NCI-H526 treated with DMSO at 0.1 percent for 48 hours (cell line): ENCODE results near the gene MPRIP.

ENCODE experiments used
- DNase-seq: peaks from one replicate; lab custom pipeline; 2025; lab: John Stamatoyannopoulos, UW

The MPRIP gene

GRCh38 chr17:17028878-17029535, 13.2 kb upstream of the MPRIP start:
- DNase-seq = no peak

DNA sequence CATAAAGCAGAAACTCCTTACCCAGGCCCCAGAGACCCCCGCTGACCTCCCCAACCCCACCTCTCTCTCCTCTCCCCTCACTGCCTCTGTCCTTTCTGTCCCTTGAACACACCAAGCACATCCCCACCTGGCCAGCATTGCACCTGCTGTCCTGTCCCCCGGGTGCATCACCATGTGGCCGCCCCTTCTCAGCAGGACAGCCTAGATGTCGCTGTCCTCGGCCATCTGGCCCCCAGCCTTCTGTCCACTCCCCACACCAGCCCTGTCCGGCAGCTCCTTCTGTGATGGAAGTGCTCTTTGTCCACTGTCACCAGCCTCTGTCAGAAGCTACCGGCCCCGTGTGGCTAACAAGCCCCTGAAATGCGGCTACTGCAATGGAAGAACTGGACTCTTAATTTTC, 12.3 kb upstream of the MPRIP start:
- DNase-seq = no peak

GRCh38 chr17:17030515-17031211, 11.6 kb upstream of the MPRIP start:
- no peak for DNase-seq

DNA sequence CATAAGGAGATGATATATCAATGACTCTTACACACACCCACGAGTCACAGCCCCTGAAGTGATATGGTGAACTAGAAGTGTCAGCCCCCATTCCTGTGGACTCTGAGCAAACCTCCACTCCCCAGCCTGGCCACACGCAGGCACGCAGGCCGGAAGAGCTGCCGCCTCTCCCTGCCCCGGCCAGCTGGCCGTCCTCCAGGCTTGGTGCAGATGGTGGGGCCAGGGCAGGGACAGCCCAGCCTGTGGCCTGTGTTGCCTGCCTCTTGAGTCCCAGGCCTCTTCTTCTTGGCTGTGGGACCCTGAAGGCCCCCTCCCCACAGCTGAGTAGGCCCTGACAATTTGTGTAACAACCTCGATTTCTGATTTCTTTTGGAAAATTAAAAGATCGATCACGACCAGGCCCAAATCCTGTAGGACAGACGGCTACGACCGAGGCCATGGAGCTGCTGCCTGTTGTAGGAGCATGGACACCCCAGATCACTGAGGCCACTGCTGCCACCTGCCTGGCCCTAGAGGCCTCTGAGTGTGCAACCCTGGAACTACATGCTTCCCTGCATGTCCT, 10.0 kb upstream of the MPRIP start:
- DNase-seq = no peak

DNA sequence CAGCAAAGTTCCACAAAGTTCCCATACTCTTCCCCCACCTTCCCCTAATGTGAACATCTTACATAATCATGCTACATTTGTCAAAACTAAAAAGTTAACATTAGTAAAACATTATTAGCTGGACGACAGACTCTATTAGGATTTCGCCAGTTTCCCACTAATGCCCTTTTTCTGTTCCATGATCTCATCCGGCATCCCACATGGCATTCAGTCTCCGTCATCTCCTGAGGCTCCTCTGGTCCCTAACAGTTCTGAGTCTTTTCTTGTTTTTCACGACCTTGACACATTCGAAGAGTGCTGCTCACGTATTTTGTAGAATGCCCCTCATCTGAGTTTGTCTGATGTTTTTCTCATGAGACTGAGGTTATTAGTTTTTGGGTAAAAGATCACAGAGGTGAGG, 8.8 kb upstream of the MPRIP start:
- DNase-seq = no peak

GRCh38 chr17:17034026-17034425, 8.2 kb upstream of the MPRIP start:
- no peak for DNase-seq

- no peak for DNase-seq
These were observed 7.7 kb upstream of the MPRIP start for GRCh38 chr17:17034496-17035075.

GRCh38 chr17:17035490-17035889, 6.8 kb upstream of the MPRIP start:
- DNase-seq = no peak

- no peak for DNase-seq
These were observed 6.2 kb upstream of the MPRIP start for GRCh38 chr17:17035920-17036523.

DNA sequence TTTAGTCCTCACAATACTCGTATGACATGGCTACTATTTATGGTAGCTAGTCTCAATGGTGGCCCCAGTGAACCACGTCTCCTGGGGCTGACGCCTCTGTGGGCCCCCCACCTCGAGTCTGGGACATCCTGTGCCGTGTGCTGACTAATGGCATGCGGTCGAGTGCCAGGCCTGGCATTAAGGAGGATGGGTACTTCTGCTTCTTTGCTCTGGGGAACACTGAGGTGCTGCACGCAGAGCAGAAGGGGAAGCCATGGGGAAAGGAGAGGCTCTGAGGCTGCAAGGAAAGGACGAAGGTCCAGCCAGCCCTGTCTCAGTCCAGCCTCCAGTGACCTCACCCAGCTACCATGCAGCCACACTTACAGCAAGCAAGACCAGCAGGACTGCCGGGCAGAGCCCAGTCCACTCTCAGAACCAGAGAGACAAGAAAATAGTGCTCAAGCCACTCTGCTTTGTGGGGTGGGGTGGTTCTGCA, 5.7 kb upstream of the MPRIP start:
- DNase-seq = no peak

DNA sequence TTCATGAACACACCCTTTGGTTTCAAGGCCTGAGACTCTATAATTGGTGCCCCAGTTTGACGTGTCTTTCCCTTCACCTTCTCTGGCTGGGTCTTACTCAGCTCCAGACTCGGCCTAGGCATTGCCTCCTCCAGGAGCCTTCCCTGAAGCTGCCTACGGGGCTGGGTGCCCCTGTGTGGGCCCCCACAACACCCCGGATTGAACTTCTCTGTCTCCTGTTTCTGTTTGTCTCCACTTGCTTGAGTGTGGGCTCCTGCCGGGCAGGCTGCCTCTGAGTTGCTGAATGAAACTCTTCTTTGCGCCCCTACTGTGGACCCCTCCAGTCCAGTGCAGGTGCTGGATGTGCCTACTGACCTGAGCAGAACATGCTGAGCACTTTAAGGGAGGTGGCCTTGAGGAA, 2.3 kb upstream of the MPRIP start:
- DNase-seq = no peak

- no peak for DNase-seq
These were observed 1.2 kb upstream of the MPRIP start for GRCh38 chr17:17041018-17041521.

DNA sequence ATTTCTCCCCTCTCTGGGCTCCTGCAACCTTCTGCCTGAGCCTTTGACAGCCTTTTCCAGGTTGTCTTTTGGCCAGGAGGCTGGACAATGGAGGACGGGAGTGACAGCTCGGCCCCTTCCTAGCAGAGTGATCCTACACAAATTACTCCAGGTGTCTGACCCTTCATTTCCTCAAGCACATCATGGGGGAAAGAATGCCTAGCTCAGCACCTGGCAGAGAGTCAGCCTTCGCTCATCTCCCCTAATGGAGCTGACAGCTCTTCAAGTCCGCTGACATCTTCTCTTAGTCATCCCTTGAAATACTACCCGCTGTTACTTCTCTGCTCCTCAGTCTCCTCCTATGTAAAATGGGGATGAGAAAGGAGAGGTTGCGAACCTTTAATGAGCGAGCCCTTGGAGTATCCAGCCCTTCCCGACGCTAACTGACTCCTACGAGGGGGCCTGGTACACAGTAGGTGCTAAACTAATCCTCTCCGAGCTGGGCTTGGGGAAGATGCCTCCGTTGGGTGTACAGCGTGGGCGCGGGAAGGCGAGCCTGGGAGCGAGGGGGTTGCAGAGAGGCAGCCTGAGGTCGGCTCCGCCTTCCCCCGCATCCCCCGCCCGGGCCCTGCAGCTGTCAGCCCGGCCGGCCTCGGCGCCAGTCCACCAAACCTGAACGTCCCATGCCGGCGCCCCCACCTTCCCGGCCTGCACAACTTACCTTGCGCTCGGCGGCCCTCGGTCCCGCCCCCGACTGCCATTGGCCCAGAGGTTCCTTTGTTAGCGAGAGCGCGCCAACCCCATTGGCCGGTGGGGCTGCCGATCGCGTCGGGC, 480 bp upstream of the MPRIP start:
- DNase-seq = peak; percentile 87

DNA sequence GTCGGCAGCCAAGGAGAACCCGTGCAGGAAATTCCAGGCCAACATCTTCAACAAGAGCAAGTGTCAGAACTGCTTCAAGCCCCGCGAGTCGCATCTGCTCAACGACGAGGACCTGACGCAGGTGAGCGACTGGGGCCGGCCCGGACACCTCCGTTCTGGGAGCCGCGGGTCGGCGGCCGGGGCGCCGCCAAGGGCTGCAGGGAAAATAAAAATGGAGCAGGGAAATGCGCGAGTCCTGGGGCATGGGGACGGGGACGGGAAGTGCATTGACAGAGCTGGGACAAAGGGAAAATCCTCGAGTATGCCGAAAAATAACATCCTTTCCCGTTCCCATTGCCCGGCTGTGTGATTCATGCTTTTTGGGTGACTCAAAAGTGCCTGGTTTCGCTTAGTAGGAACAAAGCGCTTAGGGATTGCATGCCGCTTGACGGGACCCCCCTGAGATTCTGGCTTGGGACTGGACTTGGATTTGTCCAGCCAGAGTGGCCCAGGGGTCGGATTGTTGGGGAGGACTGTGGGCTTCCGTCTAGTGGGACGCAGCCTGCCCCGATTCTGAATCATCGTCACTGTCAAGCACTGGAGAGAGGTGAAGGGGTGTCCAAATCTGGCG, 699 bp downstream of the MPRIP start:
- no peak for DNase-seq

DNA sequence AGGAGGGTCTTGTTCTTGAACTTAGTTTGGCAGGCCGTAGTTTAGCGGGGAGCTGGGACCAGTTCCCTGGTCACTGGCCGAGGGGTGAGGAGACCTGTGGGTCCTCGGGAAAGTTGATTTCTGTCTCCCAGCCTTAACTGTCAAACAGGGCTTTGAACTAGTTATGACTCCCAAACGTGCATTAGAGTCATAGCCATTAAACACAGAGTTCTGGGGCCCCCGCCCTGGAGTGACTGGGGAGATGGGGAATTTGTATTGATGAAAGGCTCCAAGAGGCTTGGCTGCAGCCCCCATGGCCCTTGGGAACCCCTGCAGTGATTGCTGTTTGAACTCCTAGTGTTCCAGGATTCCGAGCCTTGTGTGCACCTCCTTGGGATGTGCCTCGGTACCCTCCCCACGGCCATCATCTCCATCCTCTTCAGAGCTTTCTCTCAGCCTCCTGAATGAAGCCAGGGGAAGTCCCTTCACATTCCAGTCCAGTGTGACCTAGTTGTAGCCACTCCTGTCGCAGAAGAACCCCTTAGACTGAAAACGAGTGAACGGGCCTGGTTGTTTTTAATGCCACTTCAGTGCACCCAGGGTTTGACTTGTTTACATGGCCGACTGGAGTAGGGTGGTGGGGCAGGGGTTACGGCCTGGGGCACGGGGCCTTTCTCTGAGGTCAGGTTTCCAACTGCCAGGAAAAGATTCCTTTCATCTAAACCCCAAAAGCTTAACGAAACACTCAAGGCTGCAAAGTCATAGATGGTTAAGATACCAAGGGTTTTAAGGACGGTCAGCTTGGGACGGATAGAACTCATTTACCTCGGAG, 1.4 kb downstream of the MPRIP start:
- no peak for DNase-seq

DNA sequence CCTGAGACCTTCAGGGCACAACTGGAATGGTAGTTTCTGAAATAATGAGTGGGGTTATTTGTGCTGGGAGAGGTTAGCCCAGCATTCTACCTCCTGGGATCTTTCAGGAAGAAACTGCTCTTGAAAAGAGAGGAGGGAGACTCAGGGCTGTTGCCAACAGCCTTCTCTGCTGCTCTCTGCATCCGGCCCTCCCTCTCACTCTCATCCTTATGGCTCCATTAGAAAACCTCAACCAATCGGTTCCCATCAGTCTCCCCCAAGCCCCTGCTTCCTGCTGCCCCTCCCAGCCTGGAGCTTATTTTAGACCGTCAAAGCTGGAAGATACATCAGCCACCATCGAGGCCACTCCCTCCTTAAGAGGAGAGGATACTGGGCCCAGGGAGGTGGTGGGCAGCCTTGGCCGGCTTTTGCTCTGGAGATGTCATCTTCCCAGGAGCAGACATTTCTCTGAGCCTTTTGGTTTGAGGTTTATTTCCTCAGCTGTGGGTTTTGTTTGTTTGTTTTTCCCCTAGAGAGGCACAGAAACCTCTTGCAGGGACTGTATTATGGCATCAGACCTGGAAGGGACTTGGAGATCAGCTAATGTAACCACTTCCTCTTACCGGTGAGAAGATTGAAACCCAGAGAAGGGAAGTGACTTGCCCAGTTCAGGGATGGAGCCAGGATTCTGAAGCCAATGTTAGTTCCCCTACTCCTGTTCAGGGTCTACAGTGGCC, 2.7 kb downstream of the MPRIP start:
- peak; percentile 1 for DNase-seq

DNA sequence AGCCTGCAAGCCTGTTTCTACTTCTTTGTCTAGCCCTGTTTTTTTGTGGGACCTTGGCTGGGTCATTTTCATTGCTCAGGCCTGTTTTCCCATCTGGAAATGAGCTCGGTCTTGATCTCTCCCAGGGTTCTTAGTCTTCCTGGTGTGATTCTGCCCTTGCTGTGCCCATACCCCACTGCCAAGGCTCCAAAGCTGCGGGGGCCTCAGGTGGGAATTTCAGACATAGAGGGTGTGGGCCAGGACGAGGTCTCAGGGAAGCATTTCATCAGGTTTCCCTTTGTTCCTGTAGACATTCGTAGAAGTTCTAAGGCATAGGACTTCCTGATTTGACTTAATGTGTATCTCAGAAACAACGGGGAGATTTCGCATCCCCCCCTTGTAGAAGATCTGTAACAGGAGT, 5.8 kb downstream of the MPRIP start:
- DNase-seq = no peak

DNA sequence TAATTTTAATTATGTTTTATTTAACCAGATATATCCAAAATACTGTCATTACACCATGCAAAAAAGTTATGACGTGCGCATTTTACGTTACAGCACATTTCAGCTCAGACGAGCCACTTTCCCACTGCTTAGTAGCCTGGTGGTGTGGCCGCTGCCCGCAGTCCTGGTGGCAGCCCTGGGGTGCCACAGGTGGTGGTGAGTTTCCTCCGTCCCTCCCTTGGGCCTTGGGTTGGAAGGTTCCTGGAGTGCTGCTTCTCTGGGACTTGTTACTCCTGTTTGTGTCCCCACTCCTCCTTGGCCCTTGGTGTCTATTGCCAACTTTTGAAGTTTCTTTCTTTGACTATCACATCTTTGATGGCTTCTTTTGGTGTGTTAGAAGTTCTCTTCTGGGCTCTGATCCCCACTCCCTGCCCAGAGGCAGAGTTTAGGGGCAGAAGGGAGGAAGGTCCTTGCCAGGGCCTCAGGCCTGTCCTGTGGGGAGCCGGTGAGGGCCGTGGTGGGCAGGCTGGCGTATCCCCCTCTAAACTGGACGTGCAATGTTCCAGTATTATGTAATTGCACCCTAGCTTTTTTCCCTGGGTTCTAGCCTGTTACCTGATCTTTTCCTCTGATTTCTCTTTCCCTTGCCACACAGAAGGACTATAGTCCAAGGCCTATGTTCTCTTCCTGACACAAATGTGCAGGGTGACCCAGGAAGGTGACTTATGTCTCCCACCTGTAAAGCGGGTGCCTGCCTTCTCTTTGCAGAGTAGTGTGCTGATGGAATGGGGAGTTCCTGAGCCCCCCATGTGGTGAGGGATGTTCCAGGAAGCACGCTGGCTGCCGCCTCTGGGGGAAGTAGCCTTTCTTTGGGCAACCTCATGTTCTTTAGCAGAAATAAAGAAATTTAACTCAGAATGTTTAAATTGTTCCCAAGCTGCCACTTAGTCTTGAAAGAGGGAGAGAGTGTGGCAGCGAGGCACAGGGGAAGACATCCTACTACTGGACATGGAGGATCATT, 8.4 kb downstream of the MPRIP start:
- DNase-seq = no peak
